NCI-H1417 treated with DMSO at 0.1 percent for 48 hours (cell line): Measurements from ENCODE around the gene PIWIL4.
A peak's percentile ranks its signal among the peaks of the same experiment; 100 is the strongest.

Experiments used
- DNase-seq: peaks from one replicate; lab custom pipeline; 2025; lab: John Stamatoyannopoulos, UW

PIWIL4 gene

DNA sequence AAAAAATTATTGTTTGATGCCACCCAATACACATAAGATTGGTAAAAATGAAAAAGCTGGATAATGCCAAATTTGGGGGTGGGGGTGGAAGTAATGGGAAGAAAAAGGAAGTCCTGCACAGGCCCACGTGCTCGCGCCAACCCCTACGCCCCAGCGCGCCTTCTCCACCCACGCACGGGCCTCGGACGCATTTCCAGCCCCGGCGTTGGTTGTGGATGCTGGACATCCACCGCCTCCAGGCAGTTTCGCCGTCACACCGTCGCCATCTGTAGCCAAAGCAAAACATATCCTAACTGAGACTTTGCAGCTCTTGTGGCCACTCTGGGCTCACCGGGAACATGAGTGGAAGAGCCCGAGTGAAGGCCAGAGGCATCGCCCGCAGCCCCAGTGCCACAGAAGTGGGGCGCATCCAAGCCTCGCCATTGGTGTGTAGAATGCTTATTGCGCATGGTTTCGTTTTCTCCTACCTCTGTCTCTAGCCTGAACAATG lies at the start of gene PIWIL4:
TSS of gene PIWIL4 (plus strand) at position 188 of the 490 bp plus-strand sequence. CDS start at position 339, 151 bp downstream.
- no peak for DNase-seq

DNA sequence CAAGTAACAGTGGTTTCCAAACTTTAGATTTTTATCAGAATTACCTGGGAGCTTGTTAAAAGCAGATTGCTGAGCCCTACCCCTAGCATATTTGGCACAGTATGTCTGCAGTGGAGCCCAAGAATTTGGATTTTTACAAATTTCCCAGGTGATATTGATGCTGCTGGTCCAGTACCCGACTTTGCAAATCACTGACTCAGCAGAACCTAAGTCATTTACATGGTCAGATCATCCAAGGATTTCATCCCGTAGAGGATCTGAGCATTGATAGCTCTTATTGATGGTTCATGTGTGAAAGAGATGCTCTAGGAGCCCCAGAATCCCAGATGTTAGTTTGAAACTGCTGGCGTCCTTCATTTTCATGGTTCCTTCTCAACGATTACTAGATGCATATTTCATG lies 48.9 kb upstream of the PIWIL4 start:
- no peak for DNase-seq

DNA sequence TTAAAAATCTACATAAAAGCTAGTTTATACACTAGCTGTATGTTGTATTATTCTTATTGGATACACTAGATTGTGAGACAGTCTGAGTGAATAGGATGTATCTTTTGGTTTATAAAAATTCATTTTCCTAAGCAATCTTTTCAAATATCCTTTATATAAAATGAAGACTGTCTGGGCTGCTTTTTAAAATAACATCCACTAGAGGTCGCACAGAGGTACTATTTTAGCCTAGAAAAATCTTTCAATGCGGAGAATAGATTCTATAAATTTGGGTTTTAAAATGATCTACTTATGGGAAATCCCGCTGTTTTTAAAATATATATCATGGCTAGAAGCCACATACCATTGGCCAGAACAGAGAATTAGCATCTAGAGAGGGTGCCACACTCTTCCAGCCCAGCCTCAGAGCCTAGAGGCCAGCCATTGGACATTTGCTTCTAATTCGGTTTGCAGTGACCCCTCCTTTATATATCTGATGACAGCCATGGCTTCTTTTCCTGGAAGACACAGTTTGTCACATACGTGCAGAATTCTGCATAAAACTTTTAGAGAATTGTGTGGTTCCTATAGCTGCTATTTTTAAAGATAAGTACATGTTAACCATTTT lies 47.6 kb upstream of the PIWIL4 start:
- DNase-seq, result no peak

DNA sequence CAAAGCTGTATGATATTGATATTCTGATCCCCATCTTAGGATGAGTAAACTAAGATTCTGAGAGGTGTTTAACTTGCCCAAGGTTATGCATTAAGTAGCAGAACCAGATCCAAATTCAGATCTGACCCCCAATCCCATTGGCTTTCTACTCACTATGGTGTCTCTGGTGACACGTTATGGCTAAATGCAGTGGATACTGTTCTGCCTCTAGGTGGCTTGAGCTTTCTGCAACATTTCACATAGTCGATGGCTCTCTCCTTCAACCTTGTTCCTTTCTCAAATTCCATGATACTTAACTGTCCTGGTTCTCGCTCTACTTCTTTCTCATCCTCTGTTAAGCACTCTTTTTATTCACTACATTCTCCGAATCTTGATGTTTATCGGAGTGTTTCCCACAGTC lies 45.5 kb upstream of the PIWIL4 start:
- DNase-seq, result no peak

DNA sequence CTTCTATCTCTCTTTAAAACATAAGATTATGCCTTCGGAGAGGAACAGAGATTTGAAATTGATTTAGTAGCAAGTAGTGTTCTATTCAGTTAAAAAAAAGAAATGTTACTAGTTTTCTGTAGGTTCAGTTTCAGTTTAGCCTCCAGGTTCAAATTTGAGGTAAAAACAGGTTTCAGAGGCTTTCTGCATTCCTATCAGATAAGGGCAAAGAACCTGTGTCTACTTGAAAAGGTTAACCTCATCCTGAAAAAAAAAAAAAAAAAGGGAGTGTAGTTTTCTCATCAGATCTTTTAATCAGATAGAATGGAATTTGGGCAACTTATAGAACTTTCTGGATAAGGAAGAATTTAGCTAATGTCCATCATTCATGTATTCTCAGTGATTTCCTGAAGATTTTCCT lies 42.8 kb upstream of the PIWIL4 start:
- DNase-seq, result no peak

DNA sequence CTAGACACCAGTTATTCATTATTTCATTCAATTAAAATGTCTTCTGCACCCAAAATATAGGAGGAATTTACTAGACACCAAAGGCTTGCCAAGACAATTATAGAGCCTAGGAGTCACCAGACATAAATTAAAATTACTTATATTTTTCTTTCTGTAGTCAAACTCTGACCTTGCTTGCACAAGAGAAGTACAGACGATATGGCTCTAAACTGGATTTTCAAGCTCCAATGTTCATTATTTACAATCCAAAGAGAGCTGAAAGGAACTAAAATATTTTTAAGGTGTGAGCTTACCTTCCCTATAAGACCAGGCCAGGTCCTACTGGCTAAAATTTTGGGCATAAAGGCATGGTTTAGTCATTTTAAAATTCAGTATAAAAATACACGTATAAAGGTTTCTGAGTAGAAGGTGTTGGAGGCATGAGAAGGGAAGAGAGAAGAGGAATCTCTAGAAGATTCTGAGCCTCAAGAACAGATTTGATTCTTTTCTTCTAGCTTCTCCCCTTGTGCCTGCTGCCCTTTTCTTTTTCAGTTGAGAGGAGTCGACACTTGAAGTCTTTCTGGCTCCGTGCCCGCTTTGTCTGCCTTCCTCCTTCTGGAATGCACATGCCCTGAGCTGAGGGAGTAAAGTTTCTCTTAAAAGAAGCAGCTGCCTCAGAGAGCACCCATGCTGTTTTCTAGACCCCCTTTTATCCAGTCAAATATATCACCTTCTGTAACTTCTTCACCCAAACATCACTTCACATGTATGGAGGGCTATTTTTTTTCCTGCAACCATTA lies 41.4 kb upstream of the PIWIL4 start:
- no peak for DNase-seq

DNA sequence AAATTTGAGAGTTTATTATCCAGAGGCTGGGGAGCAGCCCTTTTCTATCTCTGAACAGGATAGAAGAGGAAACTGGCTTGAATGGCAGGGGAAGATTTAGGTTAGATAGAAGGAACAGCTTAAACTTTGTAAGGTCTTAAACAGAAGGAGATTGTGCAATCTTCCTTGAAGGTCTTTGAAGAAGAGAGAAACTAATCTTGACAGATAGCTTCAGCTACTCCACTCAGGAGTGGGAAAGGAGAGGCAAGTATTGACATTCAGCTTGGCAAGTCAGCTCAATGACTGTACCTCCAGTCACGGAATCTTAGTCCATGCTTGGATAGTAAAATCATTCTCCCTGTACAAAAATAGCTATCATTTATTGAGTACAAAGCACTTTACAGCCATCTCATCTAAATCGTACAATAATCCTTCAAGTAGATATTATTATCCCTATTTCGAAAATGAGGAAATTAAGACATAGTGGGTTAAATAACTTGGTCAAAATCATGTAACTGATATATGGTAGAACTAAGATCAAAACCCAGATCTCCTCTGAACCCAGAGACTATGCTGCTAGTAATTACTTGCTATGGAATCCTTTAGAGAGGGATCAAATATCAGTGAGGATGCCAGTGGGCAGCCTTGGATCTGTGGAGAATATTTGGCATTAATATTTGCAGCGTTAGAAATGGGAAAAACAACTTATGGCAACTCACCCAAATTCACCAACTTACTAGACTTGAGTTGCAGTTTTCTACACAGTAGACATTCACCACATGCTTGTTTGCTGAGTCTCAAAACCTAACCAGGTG lies 40.3 kb upstream of the PIWIL4 start:
- no peak for DNase-seq

DNA sequence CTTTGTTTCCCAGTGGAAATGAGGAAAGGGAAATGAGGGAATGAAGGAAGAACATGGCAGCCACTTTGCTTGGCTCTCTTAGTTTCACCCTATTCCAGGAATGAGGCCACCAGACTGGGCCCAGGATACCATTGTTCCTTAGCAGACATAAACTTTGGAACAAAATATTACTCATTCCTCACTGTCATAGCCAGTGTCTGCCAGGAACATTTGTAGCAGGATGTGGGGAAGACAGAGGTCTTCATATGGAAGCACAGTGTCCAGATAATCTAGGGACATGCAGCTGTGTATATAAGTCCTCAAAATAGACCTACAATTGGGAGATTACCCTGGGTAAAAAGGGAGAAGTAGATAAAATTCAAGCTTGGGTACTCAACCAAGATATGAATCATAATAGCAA lies 38.6 kb upstream of the PIWIL4 start:
- no peak for DNase-seq

DNA sequence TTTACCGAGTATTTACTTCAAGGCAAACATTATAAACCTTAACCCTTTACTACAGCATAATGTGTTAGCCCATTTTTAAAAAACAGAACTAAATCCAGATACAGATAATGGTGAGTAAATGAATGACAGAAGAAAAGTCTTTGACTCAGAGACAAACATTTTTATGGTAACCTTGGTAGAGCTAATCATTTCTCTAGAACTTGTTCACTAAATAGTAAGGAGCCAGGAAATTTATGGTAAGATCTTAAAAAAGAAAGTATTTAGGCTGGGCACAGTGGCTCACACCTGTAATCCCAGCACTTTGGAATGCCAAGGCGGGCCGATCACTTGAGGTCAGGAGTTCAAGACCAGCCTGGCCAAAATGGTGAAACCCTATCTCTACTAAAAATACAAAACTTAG lies 35.0 kb upstream of the PIWIL4 start:
- no peak for DNase-seq

DNA sequence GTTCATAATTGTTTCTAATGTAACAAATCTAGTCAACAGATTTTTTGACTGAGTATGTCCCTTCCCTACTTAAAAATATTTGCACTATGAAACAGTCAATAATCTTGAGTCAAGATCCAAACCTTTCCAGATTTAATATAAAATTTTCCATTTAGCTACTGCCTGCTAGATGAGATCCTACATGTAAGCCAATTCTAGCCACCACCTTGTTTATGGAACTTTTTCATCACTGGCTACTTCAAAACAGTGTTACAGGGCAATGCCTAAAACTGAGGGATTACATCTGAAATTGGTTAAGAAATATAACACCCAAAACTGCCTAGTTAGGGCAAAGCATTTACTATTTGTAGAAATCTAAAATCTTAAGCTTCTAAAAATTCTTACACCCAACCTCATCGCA lies 34.0 kb upstream of the PIWIL4 start:
- no peak for DNase-seq

DNA sequence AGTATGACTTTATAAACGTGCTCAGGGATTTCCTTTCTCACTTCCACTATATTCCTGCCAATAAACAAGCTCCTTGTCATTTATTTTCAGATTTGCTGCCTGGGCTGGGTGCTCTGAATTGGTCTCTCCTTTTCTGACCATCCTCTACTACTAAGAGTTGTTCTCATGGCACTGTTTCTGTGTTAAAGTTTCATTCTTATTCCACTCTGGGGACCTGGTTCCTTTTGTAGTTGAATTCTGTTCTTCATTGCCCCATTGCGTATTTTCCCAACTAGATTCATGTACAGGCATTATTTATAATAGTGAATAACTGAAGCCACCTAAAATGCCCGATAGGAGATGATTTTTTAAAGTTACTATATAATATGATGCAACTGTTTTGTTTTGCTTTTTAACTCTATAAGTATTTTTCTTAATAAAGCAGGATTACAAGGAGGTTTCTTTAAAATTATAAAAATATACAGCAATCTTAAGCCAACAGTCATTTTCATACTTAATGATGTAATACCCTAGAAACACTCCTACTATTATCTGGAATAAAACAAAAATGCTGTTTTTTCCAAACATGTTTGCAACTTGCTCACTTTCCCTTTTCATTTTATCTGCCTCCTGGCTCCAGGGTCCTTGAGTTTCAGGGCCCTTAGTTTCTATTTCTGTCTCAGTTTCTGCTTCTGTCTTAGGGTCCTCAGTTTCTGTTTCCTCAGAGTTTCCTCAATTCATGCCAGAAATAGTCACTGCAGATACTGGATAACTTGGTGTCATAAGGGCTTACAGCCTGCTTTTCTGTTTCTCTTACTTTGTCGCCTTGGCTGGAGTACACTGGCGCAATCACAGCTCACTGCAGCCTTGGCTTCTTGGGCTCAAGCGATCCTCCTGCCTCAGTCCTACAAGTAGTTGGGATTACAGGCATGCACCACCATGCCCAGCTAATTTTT lies 33.2 kb upstream of the PIWIL4 start:
- no peak for DNase-seq

DNA sequence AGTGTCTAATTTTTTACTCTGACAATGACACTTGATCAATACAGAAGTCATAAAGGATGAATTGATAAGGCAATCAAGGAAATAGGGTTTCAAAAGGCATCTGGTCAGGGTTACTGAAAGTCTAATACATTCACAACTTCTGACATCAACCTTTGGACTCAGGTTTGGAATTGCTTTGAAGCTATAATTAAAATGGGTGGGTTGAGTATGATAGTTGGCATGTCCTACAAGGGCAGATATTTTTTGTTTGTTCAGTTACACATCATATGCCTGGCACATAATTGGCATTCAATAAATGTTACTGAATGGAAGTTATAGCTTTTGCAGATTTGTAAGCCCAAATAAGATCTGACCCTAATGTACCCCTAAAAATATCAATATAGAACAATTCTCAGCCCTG lies 30.8 kb upstream of the PIWIL4 start:
- DNase-seq, result no peak

DNA sequence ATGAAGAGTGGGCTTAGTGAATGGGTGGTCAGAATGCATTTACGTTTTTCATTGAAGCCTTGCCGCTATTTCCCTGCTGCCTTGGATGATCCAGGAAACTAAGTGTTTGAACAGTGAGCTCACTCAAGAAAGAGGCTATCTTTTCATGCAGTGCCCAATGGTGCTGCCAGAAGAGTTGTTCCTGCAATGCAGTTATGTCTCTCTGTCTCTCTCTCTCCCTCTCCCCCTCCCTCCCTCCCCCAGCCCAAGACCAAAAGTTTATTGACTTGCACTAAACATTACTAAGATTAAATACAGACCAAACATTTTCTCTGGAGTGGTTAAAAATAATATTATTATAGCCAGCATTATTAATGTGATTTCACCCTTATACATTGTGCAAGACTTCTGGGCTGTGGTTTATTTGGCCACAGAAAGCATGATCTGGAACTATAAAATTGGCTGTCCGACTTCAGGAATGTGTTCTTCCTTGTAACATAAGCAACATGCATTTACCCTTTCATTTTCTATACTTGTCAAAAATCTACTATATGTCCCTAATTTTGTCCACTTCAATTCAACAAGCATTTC lies 30.1 kb upstream of the PIWIL4 start:
- DNase-seq, result no peak

DNA sequence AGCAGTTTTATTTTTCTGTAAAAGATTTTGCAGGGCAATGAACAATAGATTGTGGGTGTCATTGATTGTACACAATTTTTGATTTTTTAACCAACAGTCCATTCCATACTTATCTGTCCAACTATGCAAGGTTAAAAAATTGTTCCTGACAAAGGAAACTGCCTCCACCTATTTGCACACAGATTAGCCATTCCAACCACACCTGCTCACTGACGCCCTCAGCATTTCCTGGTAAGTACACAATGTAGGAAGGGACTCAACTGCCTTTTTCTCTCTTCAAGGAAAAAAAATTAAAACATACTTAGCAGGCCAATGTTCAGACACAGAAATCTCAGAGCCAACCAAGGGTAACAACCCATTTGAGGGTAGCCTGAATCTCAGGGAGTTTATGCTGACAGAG lies 27.7 kb upstream of the PIWIL4 start:
- DNase-seq, result no peak

DNA sequence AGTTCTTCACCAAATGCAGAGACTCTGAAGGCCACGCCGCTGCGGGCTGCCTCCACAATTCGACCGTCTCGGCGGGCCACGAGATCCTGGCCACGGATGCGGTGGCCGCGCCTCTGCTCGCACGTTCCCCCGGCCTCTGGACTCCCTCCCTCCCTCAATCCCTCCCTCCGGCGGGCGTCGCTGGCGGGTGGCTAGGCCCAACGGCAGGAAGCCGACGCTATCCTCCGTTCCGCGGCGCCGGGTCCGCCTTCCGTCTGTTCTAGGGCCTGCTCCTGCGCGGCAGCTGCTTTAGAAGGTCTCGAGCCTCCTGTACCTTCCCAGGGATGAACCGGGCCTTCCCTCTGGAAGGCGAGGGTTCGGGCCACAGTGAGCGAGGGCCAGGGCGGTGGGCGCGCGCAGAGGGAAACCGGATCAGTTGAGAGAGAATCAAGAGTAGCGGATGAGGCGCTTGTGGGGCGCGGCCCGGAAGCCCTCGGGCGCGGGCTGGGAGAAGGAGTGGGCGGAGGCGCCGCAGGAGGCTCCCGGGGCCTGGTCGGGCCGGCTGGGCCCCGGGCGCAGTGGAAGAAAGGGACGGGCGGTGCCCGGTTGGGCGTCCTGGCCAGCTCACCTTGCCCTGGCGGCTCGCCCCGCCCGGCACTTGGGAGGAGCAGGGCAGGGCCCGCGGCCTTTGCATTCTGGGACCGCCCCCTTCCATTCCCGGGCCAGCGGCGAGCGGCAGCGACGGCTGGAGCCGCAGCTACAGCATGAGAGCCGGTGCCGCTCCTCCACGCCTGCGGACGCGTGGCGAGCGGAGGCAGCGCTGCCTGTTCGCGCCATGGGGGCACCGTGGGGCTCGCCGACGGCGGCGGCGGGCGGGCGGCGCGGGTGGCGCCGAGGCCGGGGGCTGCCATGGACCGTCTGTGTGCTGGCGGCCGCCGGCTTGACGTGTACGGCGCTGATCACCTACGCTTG lies 23.2 kb upstream of the PIWIL4 start, which contains the start of gene FUT4:
TSS of gene FUT4 (plus strand) at position 227 of the 951 bp plus-strand sequence. CDS start at position 440, 213 bp downstream.
- peak; percentile 59 for DNase-seq

DNA sequence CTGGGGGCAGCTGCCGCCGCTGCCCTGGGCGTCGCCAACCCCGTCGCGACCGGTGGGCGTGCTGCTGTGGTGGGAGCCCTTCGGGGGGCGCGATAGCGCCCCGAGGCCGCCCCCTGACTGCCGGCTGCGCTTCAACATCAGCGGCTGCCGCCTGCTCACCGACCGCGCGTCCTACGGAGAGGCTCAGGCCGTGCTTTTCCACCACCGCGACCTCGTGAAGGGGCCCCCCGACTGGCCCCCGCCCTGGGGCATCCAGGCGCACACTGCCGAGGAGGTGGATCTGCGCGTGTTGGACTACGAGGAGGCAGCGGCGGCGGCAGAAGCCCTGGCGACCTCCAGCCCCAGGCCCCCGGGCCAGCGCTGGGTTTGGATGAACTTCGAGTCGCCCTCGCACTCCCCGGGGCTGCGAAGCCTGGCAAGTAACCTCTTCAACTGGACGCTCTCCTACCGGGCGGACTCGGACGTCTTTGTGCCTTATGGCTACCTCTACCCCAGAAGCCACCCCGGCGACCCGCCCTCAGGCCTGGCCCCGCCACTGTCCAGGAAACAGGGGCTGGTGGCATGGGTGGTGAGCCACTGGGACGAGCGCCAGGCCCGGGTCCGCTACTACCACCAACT lies 22.4 kb upstream of the PIWIL4 start:
- no peak for DNase-seq

DNA sequence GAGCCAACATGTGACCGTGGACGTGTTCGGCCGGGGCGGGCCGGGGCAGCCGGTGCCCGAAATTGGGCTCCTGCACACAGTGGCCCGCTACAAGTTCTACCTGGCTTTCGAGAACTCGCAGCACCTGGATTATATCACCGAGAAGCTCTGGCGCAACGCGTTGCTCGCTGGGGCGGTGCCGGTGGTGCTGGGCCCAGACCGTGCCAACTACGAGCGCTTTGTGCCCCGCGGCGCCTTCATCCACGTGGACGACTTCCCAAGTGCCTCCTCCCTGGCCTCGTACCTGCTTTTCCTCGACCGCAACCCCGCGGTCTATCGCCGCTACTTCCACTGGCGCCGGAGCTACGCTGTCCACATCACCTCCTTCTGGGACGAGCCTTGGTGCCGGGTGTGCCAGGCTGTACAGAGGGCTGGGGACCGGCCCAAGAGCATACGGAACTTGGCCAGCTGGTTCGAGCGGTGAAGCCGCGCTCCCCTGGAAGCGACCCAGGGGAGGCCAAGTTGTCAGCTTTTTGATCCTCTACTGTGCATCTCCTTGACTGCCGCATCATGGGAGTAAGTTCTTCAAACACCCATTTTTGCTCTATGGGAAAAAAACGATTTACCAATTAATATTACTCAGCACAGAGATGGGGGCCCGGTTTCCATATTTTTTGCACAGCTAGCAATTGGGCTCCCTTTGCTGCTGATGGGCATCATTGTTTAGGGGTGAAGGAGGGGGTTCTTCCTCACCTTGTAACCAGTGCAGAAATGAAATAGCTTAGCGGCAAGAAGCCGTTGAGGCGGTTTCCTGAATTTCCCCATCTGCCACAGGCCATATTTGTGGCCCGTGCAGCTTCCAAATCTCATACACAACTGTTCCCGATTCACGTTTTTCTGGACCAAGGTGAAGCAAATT lies 21.7 kb upstream of the PIWIL4 start:
- DNase-seq, result no peak

DNA sequence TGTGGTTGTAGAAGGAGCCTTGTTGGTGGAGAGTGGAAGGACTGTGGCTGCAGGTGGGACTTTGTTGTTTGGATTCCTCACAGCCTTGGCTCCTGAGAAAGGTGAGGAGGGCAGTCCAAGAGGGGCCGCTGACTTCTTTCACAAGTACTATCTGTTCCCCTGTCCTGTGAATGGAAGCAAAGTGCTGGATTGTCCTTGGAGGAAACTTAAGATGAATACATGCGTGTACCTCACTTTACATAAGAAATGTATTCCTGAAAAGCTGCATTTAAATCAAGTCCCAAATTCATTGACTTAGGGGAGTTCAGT lies 21.1 kb upstream of the PIWIL4 start:
- DNase-seq, result no peak

DNA sequence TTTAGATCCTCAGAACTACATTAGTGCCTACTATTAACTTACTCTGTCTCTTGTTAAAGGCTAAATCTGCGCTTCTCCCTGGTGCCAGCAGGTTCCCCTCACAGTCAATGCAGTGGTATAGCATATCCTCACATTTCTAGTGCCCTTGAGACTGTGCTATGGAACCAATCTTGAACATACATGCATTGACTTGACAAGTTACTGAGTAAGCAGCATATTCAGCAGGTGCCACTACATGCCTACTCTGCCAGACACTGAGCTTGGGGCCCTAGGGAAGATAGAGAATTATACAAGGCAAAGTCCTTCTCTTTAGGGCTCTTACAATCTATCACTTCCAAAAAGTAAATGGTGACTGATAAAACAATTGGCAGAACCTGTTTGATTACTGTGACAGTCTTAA lies 20.3 kb upstream of the PIWIL4 start:
- DNase-seq, result no peak
